Suprapubic skin (tissue), 4 donors: ENCODE results near the gene USP47. TPM values are rescaled to one million over a fixed set of nuclear protein-coding genes. Genes with fewer than 3 reads are reported as not detected.

ENCODE experiments used
- DNase-seq, 2 donors: peaks; one replicate each; pipeline ENCODE4 v3.0.0-alpha.2; 2019; ENCODE audit warnings: low spot score in 2 of 2
- H3K27ac ChIP-seq: fragments of 200-600 bp; sonication (generic); one replicate; pipeline ENCODE4 v1.5.1; 2019
- H3K27me3 ChIP-seq: fragments of 200-600 bp; sonication (generic); one replicate; pipeline ENCODE4 v1.5.1; 2019
- H3K36me3 ChIP-seq: fragments of 200-600 bp; sonication (generic); one replicate; pipeline ENCODE4 v1.5.1; 2019
- H3K4me1 ChIP-seq: fragments of 200-600 bp; sonication (generic); one replicate; pipeline ENCODE4 v1.5.1; 2019
- H3K4me3 ChIP-seq: fragments of 200-600 bp; sonication (generic); one replicate; pipeline ENCODE4 v1.5.1; 2019; ENCODE audit warnings: mild to moderate bottlenecking
- H3K9me3 ChIP-seq: fragments of 200-600 bp; sonication (generic); one replicate; pipeline ENCODE4 v1.5.1; 2019
- EP300 ChIP-seq: sonication (generic); formaldehyde crosslinking; IDR thresholded peaks from one replicate; pipeline ENCODE4 v1.6.1; 2017; ENCODE audit warnings: antibody characterized with exemption
- POLR2A ChIP-seq, 2 donors: fragments of 450-650 bp; IDR thresholded peaks; one replicate each; pipeline ENCODE4 v1.6.1; 2017; ENCODE audit warnings: antibody characterized with exemption in 2 of 2, mild to moderate bottlenecking in 2 of 2, moderate library complexity in 2 of 2
- POLR2AphosphoS5 ChIP-seq, 3 donors: sonication (generic); formaldehyde crosslinking; IDR thresholded peaks; one replicate each; pipeline ENCODE4 v1.6.1; 2017; ENCODE audit warnings: antibody characterized with exemption in 3 of 3
- WGBS: methylation state at CpG from one replicate; pipeline ENCODE4 v1.1.5; 2018; 5-methylcytosine and 5-hydroxymethylcytosine counted together
- total RNA-seq, 4 donors: library from RNA; depleted of rRNA; stranded (reverse); fragments of >200 nt; gene quantifications; one replicate each; pipeline ENCODE4 v1.1.0, GENCODE V29; 2016
- TF ChIP-seq, protein P1 (sequence below), 2 donors: fragments of 200-600 bp in 1 of 2; fragments of 450-650 bp in 1 of 2; sonication (generic) in 1 of 2; IDR thresholded peaks; one replicate each; pipeline ENCODE4 v1.5.1; 2016 to 2019; ENCODE audit warnings: antibody characterized with exemption in 2 of 2, mild to moderate bottlenecking in 1 of 2, moderate library complexity in 1 of 2

USP47 gene
- total RNA-seq, 4 donors from 2014 or later, result 56.0 to 102 (median 72.2) TPM

DNA sequence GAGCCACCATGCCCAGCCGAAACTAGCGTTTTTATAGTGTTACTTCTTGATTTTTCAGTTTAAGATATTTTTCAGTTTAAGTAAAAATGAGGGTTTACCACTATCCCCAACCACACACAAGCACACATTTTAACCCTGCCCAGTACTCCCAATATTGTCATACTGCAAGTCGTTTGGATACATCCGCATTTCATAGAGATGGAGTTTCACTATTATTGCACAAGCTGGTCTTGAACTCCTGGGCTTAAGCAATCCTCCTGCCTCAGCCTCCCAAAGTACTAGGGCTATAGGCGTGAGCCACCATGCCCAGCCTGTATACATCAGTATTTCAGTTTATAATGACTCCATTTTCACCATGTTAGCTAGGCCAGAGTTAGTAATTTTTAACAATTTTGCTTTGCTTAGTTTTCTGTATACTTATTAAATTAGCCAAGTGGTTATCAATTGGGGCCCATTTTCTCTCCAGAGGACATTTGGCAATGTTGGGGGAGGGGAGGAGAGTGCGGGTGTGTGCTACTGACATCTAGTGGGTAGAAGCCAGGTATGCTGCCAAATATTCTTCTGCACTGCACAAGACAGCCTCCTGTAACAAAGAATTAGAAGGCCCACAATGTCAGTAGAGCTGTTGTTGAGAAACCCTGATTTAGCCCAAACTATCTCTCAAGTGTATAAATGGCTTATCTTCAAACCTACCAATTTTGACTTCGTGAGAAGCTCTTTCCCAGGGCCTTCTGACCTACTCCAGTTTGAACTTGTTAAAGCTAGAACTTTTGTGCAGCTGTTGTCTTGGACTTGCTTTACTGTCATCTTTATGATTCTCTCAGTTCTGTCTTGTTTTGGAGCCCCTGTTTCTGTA is 7.3 kb downstream of the USP47 start:
- H3K4me1 ChIP-seq, result peaks cover 74% of the 10 kb centered on the region
- no peak overlapping the region for H3K27ac ChIP-seq
- H3K9me3 ChIP-seq, result no peaks in the 10 kb centered on the region
- no peak for TF ChIP-seq POLR2A (IDR thresholded peaks at IDR 0.05)
- TF ChIP-seq EP300, result no peak
- TF ChIP-seq POLR2AphosphoS5 (IDR thresholded peaks at IDR 0.05), result no peak
- TF ChIP-seq, protein P1, sequence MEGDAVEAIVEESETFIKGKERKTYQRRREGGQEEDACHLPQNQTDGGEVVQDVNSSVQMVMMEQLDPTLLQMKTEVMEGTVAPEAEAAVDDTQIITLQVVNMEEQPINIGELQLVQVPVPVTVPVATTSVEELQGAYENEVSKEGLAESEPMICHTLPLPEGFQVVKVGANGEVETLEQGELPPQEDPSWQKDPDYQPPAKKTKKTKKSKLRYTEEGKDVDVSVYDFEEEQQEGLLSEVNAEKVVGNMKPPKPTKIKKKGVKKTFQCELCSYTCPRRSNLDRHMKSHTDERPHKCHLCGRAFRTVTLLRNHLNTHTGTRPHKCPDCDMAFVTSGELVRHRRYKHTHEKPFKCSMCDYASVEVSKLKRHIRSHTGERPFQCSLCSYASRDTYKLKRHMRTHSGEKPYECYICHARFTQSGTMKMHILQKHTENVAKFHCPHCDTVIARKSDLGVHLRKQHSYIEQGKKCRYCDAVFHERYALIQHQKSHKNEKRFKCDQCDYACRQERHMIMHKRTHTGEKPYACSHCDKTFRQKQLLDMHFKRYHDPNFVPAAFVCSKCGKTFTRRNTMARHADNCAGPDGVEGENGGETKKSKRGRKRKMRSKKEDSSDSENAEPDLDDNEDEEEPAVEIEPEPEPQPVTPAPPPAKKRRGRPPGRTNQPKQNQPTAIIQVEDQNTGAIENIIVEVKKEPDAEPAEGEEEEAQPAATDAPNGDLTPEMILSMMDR (IDR thresholded peaks at IDR 0.05), result peak in 1 of 2 donors; percentile 60
- peak in 1 of 2 donors; percentile 69 for DNase-seq
- no peaks in the 10 kb centered on the region for H3K27me3 ChIP-seq
- H3K4me3 ChIP-seq, result no peak overlapping the region
- 71% methylated on average over 7 of the region's 7 CpGs for WGBS
- no peaks in the 10 kb centered on the region for H3K36me3 ChIP-seq

DNA sequence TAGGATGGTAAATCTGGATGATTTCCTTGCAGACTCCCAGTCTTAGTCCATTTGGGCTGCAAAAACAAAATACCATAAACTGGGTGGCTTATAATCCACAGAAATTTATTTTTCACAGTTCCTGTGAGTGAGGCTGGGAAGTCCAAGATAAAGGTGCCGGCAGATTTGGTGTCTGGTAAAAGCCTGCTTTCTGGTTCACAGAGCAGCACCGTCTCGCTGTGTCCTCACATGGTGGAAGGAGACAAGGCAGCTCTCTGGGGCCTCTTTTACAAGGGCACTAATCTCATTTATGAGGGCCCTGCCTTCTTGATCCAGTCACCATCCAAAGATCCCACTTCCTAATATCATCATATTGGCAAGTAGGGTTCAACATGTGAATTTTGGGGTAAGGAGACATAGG is 8.9 kb downstream of the USP47 start:
- Histone ChIP-seq H3K4me1 (peaks cover 58% of the 10 kb centered on the region), H3K4me3 (no peak overlapping the region), H3K9me3 (no peaks in the 10 kb centered on the region), H3K36me3 (no peaks in the 10 kb centered on the region), H3K27ac (no peak overlapping the region), H3K27me3 (no peaks in the 10 kb centered on the region)
- WGBS, result 95% methylated on average over 3 of the region's 3 CpGs
- no peak for TF ChIP-seq POLR2AphosphoS5 (IDR thresholded peaks at IDR 0.05)
- TF ChIP-seq POLR2A (IDR thresholded peaks at IDR 0.05), result no peak
- TF ChIP-seq, protein P1 (IDR thresholded peaks at IDR 0.05), result no peak
- TF ChIP-seq EP300, result no peak
- DNase-seq, result no peak

DNA sequence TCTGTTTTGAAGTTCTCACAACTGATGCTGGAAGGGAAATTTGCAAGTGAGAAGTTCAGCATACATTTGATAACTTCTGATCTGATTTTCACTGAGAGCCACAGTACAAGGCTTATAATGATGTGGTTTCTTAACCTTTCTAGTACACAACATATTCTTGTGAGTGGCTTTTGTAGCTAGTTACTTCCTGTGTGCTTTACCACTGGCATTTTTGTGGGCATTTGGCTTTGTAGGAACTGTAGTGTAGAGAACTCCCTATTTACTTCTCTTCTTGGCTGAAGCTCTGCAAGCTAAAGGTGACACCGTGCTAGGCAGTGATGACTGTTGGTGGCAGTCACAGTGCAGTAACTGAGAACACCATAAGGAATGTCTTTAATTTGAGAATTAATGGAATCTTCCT is 14.9 kb downstream of the USP47 start:
- Histone ChIP-seq H3K27me3 (no peaks in the 10 kb centered on the region), H3K36me3 (no peaks in the 10 kb centered on the region), H3K27ac (no peak overlapping the region), H3K4me3 (no peak overlapping the region), H3K4me1 (peaks cover 49% of the 10 kb centered on the region), H3K9me3 (no peaks in the 10 kb centered on the region)
- no peak for TF ChIP-seq POLR2A (IDR thresholded peaks at IDR 0.05)
- TF ChIP-seq POLR2AphosphoS5 (IDR thresholded peaks at IDR 0.05), result no peak
- TF ChIP-seq EP300, result no peak
- TF ChIP-seq, protein P1 (IDR thresholded peaks at IDR 0.05), result no peak
- WGBS, result 42% methylated on average over 1 of the region's 1 CpG
- DNase-seq, result no peak

DNA sequence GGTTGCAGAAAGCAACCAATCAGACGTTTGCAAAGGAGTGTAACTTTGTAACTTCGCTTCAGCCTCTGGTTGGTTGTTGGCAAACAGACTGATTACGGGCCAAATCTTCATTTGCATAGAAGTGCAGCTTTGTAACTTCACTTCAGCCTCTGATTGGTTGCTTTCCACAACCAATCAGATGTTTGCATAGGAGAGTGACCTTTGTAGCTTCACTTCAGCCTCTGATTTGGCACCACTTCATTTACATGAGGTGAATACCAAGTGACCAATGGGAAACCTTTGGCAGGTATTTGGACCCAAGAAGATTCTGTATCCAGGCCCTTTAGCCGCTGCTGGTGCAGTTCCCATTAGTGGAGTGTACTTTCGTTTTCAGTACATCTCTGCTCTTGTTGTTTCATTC is 16.0 kb downstream of the USP47 start:
- 82% methylated on average over 5 of the region's 5 CpGs for WGBS
- Histone ChIP-seq H3K9me3 (no peaks in the 10 kb centered on the region), H3K4me3 (no peak overlapping the region), H3K27ac (no peak overlapping the region), H3K27me3 (no peaks in the 10 kb centered on the region), H3K36me3 (no peaks in the 10 kb centered on the region), H3K4me1 (peaks cover 50% of the 10 kb centered on the region)
- no peak for DNase-seq
- TF ChIP-seq, protein P1 (IDR thresholded peaks at IDR 0.05), result no peak
- TF ChIP-seq POLR2A (IDR thresholded peaks at IDR 0.05), result no peak
- no peak for TF ChIP-seq EP300
- TF ChIP-seq POLR2AphosphoS5 (IDR thresholded peaks at IDR 0.05), result no peak

DNA sequence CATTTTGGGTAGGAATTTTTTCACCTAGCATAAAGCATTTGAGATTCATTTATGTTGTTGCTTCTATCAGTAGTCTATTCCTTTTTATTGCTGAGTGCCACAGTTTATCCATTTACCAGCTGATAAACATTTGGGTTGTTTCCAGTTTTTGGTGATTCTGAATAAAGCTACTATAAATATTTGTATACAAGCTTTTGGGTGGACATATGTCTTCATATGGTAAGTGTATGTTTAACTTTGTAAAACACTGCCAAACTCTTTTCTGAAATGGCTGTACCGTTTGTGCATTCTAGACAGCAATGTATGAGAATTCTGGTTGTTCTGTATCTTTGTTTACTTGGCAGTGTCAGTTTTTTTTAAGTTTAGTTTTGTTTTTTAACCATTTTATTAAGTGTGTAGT is 16.9 kb downstream of the USP47 start:
- H3K4me3 ChIP-seq, result no peak overlapping the region
- H3K9me3 ChIP-seq, result no peaks in the 10 kb centered on the region
- peaks cover 43% of the 10 kb centered on the region for H3K4me1 ChIP-seq
- no peak for DNase-seq
- WGBS, result 61% methylated on average over 1 of the region's 1 CpG
- H3K27ac ChIP-seq, result no peak overlapping the region
- no peaks in the 10 kb centered on the region for H3K27me3 ChIP-seq
- no peak for TF ChIP-seq POLR2AphosphoS5 (IDR thresholded peaks at IDR 0.05)
- no peak for TF ChIP-seq EP300
- TF ChIP-seq, protein P1 (IDR thresholded peaks at IDR 0.05), result no peak
- TF ChIP-seq POLR2A (IDR thresholded peaks at IDR 0.05), result no peak
- H3K36me3 ChIP-seq, result no peaks in the 10 kb centered on the region
